Lower lobe of right lung (tissue), 2 donors: ENCODE data around the gene EARS2. TPM values are rescaled to one million over a fixed set of nuclear protein-coding genes. Genes with fewer than 3 reads are reported as not detected.
"Not testable (repeated sequence)": the region's sequence is repeated elsewhere in the genome, so short reads cannot be mapped to it uniquely, and the experiment has no call there.

Experiments used
- ATAC-seq, 2 donors: fragments of 200-7000 bp; cut with Tn5 transposase; one replicate each; pipeline ENCODE4 v1.9.1; 2020 to 2022; ENCODE audit warnings: mild to moderate bottlenecking in 2 of 2, moderate library complexity in 2 of 2
- DNase-seq: peaks from one replicate; pipeline ENCODE4 v3.0.0-alpha.2; 2020
- H3K27ac ChIP-seq: fragments of 200-600 bp; one replicate; pipeline ENCODE4 v1.8.0; 2022
- H3K27me3 ChIP-seq: fragments of 200-600 bp; one replicate; pipeline ENCODE4 v1.8.0; 2022; ENCODE audit warnings: low read depth
- H3K36me3 ChIP-seq: fragments of 200-600 bp; one replicate; pipeline ENCODE4 v1.8.0; 2022; ENCODE audit warnings: mild to moderate bottlenecking
- H3K4me1 ChIP-seq: fragments of 200-600 bp; one replicate; pipeline ENCODE4 v1.8.0; 2022
- H3K4me3 ChIP-seq: fragments of 200-600 bp; one replicate; pipeline ENCODE4 v1.8.0; 2022; ENCODE audit warnings: mild to moderate bottlenecking
- H3K9me3 ChIP-seq: fragments of 200-600 bp; one replicate; pipeline ENCODE4 v1.8.0; 2022
- CTCF ChIP-seq: fragments of 200-600 bp; IDR thresholded peaks from one replicate; pipeline ENCODE4 v1.8.0; 2022; ENCODE audit warnings: antibody characterized with exemption, mild to moderate bottlenecking
- intact Hi-C: fragments of 100-400 bp; cut with DNase I; formaldehyde crosslinking; loops from one replicate; pipeline ENCODE4 v1.11.0; 2022
- total RNA-seq: library from RNA; stranded (reverse); fragmentation: NEBNext Ultra II Directional; extraction: Animal tissue kit (Norgen Biotek cat#: 25700); gene quantifications from one replicate; pipeline ENCODE4 v1.2.1, GENCODE V29; 2021
- donor health status: DM: no; HTN: yes; CAD: no; lungs with severe emphysema.

EARS2 gene
- total RNA-seq, 1 donor from 2014 or later = 19.5 TPM

- intact Hi-C loops = no loop called here
- ATAC-seq (no peak), DNase-seq (no peak)
- Histone ChIP-seq H3K27ac (no peak overlapping the region), H3K36me3 (peaks cover 4% of the 10 kb centered on the region), H3K4me3 (no peak overlapping the region), H3K27me3 (no peaks in the 10 kb centered on the region), H3K4me1 (peaks cover 17% of the 10 kb centered on the region), H3K9me3 (no peaks in the 10 kb centered on the region)
- TF ChIP-seq CTCF = no peak
Measured at GRCh38 chr16:23512168-23512695, 44.9 kb downstream of the EARS2 start.

GRCh38 chr16:23511731-23512130 is 45.4 kb downstream of the EARS2 start:
- Histone ChIP-seq H3K4me1 (peaks cover 22% of the 10 kb centered on the region), H3K36me3 (peaks cover 4% of the 10 kb centered on the region), H3K27me3 (no peaks in the 10 kb centered on the region), H3K4me3 (no peak overlapping the region), H3K9me3 (no peaks in the 10 kb centered on the region), H3K27ac (no peak overlapping the region)
- intact Hi-C loops = no loop called here
- no peak for ATAC-seq
- DNase-seq = no peak
- no peak for TF ChIP-seq CTCF

- H3K9me3 ChIP-seq, H3K27me3 ChIP-seq, DNase-seq, H3K36me3 ChIP-seq, ATAC-seq, intact Hi-C loops: not testable (repeated sequence)
- Histone ChIP-seq H3K27ac (peak overlapping the region; percentile 89), H3K4me1 (peaks cover 30% of the 10 kb centered on the region), H3K4me3 (peak overlapping the region; percentile 80)
Measured at GRCh38 chr16:23510915-23511270, 46.3 kb downstream of the EARS2 start.

- peak; percentile 96 to 97 for ATAC-seq
- H3K4me3 ChIP-seq = peak within 1 kb of the TSS; percentile 80
Measured at GRCh38 chr16:23510164-23510914, 46.8 kb downstream of the EARS2 start, which contains the start of gene GGA2. TSS of gene GGA2 (minus strand) at chr16:23510494. CDS start at chr16:23510411, 83 bp downstream.

GRCh38 chr16:23509782-23510163 is 47.4 kb downstream of the EARS2 start:
- H3K9me3 ChIP-seq = no peaks in the 10 kb centered on the region
- peaks cover 4% of the 10 kb centered on the region for H3K36me3 ChIP-seq
- peaks cover 42% of the 10 kb centered on the region for H3K4me1 ChIP-seq
- peak; percentile 38 to 59 for ATAC-seq
- no peak for TF ChIP-seq CTCF
- no peaks in the 10 kb centered on the region for H3K27me3 ChIP-seq
- peak overlapping the region; percentile 80 for H3K4me3 ChIP-seq
- intact Hi-C loops = no loop called here
- DNase-seq = no peak
- H3K27ac ChIP-seq = peak overlapping the region; percentile 89

More at GRCh38 chr16:23510164-23510914, 46.8 kb downstream of the EARS2 start, which contains the start of gene GGA2:
- Histone ChIP-seq H3K36me3 (peaks cover 4% of the 10 kb centered on the region), H3K27me3 (no peaks in the 10 kb centered on the region), H3K4me1 (peaks cover 36% of the 10 kb centered on the region), H3K27ac (peak within 1 kb of the TSS; percentile 89), H3K9me3 (no peaks in the 10 kb centered on the region)
- no peak for TF ChIP-seq CTCF
- intact Hi-C loops = no loop called here
- peak; percentile 88 for DNase-seq

GRCh38 chr16:23509441-23509754 is 47.8 kb downstream of the EARS2 start:
- no peak for TF ChIP-seq CTCF
- H3K27ac ChIP-seq = peak overlapping the region; percentile 89
- peaks cover 45% of the 10 kb centered on the region for H3K4me1 ChIP-seq
- no peaks in the 10 kb centered on the region for H3K9me3 ChIP-seq
- H3K27me3 ChIP-seq = no peaks in the 10 kb centered on the region
- intact Hi-C loops = no loop called here
- H3K4me3 ChIP-seq = peak overlapping the region; percentile 80
- DNase-seq = no peak
- H3K36me3 ChIP-seq = peaks cover under 1% of the 10 kb centered on the region
- ATAC-seq = no peak
